GM23248 (cell line): ENCODE results near the gene SEZ6L2.

Source experiments
- EZH2 ChIP-seq: fragments of 200-600 bp; sonication (generic); IDR thresholded peaks from 2 replicates; pipeline ENCODE4 v1.6.1; 2018; ENCODE audit warnings: antibody characterized with exemption, mild to moderate bottlenecking; ENCODE audit not compliant: insufficient read depth, poor library complexity, severe bottlenecking
- EZH2phosphoT487 ChIP-seq: fragments of 200-600 bp; sonication (generic); IDR thresholded peaks from 2 replicates; pipeline ENCODE4 v1.6.1; 2018; ENCODE audit warnings: antibody characterized with exemption, moderate library complexity, mild to moderate bottlenecking, low read depth; ENCODE audit not compliant: insufficient read depth

GRCh38 chr16:29857133-29857760 is 42.1 kb downstream of the SEZ6L2 start:
- no peak for TF ChIP-seq EZH2phosphoT487
- no peak for TF ChIP-seq EZH2
